ENCODE measurements around the gene METTL9. TPM values are rescaled to one million over a fixed set of nuclear protein-coding genes. Genes with fewer than 3 reads are reported as not detected.

METTL9 gene
- total RNA-seq, 1 donor from 2014 or later = 77.1 TPM

DNA sequence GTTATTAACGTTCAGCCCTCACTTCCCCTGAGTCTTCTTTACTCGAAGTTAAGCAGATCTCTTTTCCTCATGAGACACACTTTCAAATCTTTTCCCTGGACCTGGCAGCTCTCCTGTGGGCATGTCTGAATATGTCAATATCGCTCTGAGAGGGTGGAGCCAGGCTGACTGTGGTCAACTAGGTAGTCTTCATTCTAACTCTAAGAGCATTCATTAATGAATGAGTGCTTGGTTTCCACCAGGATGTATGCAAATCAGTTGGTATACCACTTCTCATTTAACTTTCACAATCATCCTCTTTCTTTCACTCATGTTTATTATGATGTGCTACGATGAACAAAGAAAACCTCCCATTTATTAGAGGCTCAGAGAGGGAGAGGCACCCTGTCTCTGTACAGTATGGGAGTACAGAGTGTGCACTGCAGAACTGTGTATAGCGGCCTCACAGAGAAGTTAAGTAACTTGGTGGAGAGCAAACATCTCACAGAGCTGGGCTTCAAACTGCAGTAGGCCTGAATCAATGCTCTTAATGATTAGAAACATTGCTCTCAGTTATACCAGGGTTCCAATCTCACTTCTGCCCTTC is 104.3 kb downstream of the METTL9 start:
- H3K9me3 Mint-ChIP-seq (ENCODE audit: low read depth) = peaks cover 2% of the 10 kb centered on the region
- no peaks in the 10 kb centered on the region for H3K36me3 Mint-ChIP-seq (ENCODE audit: low read depth)
- no peak overlapping the region for H3K27ac Mint-ChIP-seq (ENCODE audit: unreplicated experiment)
- TF ChIP-seq, protein P1, sequence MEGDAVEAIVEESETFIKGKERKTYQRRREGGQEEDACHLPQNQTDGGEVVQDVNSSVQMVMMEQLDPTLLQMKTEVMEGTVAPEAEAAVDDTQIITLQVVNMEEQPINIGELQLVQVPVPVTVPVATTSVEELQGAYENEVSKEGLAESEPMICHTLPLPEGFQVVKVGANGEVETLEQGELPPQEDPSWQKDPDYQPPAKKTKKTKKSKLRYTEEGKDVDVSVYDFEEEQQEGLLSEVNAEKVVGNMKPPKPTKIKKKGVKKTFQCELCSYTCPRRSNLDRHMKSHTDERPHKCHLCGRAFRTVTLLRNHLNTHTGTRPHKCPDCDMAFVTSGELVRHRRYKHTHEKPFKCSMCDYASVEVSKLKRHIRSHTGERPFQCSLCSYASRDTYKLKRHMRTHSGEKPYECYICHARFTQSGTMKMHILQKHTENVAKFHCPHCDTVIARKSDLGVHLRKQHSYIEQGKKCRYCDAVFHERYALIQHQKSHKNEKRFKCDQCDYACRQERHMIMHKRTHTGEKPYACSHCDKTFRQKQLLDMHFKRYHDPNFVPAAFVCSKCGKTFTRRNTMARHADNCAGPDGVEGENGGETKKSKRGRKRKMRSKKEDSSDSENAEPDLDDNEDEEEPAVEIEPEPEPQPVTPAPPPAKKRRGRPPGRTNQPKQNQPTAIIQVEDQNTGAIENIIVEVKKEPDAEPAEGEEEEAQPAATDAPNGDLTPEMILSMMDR (IDR thresholded peaks at IDR 0.05) = no peak
- no peaks in the 10 kb centered on the region for H3K4me1 Mint-ChIP-seq (ENCODE audit: low read depth)
- H3K27me3 Mint-ChIP-seq (ENCODE audit: low read depth) = peaks cover 5% of the 10 kb centered on the region
- no peak for DNase-seq (ENCODE audit: low spot score)
- H3K4me3 Mint-ChIP-seq (ENCODE audit: unreplicated experiment) = no peak overlapping the region

DNA sequence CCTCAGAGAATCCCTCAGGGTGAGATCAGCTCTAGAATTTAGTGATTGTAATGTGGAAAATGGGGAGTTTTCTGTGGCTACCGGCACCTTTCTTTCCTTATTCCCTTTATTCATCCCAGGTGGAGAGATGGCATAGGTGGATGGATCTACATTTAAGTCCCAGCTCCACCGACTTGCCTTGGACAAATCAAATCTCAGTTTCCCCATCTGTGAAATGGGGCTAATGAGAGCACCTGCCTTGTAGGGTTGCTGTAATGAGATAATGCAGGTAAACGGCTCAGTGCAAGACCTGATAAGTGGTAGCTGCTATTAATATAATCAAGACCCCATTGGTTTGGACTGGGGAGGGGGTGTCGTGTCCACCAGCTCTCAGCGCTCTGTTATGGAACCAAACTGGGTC is 104.9 kb downstream of the METTL9 start:
- Mint-ChIP-seq H3K9me3 (ENCODE audit: low read depth) (peaks cover 2% of the 10 kb centered on the region), H3K27ac (ENCODE audit: unreplicated experiment) (no peak overlapping the region), H3K36me3 (ENCODE audit: low read depth) (no peaks in the 10 kb centered on the region), H3K4me1 (ENCODE audit: low read depth) (no peaks in the 10 kb centered on the region), H3K4me3 (ENCODE audit: unreplicated experiment) (no peak overlapping the region), H3K27me3 (ENCODE audit: low read depth) (peaks cover 5% of the 10 kb centered on the region)
- TF ChIP-seq, protein P1 (IDR thresholded peaks at IDR 0.05) = no peak
- DNase-seq (ENCODE audit: low spot score) = no peak

DNA sequence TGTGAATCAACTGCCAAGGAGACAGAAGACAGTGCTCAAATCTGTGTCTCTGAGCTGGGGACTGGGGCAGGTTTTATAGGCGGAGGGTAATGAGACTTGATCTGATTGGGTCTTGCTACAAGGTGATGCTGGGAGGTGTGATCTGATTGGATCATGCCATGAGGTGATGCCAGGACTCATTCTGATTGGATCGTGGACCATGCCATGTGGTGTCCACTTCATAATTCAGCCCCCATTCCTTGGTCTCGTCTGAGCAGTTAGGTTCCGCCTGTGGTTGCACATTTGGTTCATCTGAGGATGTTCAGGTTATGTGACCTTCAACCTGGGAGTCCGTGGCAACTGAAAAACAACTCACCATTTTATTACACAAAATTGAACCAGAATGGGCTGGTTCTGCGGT is 105.4 kb downstream of the METTL9 start:
- Mint-ChIP-seq H3K36me3 (ENCODE audit: low read depth) (no peaks in the 10 kb centered on the region), H3K4me3 (ENCODE audit: unreplicated experiment) (no peak overlapping the region), H3K27me3 (ENCODE audit: low read depth) (peaks cover 5% of the 10 kb centered on the region), H3K9me3 (ENCODE audit: low read depth) (peaks cover 2% of the 10 kb centered on the region), H3K4me1 (ENCODE audit: low read depth) (no peaks in the 10 kb centered on the region), H3K27ac (ENCODE audit: unreplicated experiment) (no peak overlapping the region)
- DNase-seq (ENCODE audit: low spot score) = no peak
- TF ChIP-seq, protein P1 (IDR thresholded peaks at IDR 0.05) = no peak

Other genes with a start within 250 kb of the METTL9 start
- gene IGSF6, start 53.0 kb downstream of the METTL9 start, total RNA-seq = not detected in 3 replicates
- 0.10 TPM in 1 of 3 replicates, not detected in the others for gene OTOA, start 64.4 kb downstream of the METTL9 start, total RNA-seq